Stimulated activated CD4-positive, alpha-beta T cell treated with anti-CD3 and anti-CD28 coated beads, Interleukin-12 subunit alpha, Interleukin-12 subunit beta, amount 100 ng/mL, for 4 hours (primary cell): ENCODE results near the gene FITM2.
A peak's percentile ranks its signal among the peaks of the same experiment; 100 is the strongest.
"Not testable (repeated sequence)": the region's sequence is repeated elsewhere in the genome, so short reads cannot be mapped to it uniquely, and the experiment has no call there.

Experiments used
- DNase-seq: peaks from one replicate; pipeline ENCODE4 v3.0.0-alpha.2; 2020

Gene FITM2

GRCh38 chr20:44328428-44328827 lies 17.4 kb upstream of the FITM2 start:
- DNase-seq: no peak

- DNase-seq: not testable (repeated sequence)
Observed at GRCh38 chr20:44327748-44328147, 16.7 kb upstream of the FITM2 start.

GRCh38 chr20:44326391-44327159 lies 15.6 kb upstream of the FITM2 start:
- DNase-seq: peak; percentile 39

- DNase-seq: no peak
Observed at GRCh38 chr20:44324343-44324742, 13.3 kb upstream of the FITM2 start.

GRCh38 chr20:44319839-44320422 lies 8.9 kb upstream of the FITM2 start:
- no peak for DNase-seq

GRCh38 chr20:44314870-44315269 lies 3.9 kb upstream of the FITM2 start:
- DNase-seq: no peak

GRCh38 chr20:44309763-44310663 lies 989 bp downstream of the FITM2 start:
- no peak for DNase-seq

GRCh38 chr20:44306927-44307326 lies 4.1 kb downstream of the FITM2 start:
- DNase-seq: no peak

GRCh38 chr20:44304383-44304782 lies 6.6 kb downstream of the FITM2 start:
- DNase-seq: no peak

GRCh38 chr20:44302736-44303135 lies 8.3 kb downstream of the FITM2 start:
- no peak for DNase-seq

GRCh38 chr20:44302026-44302669 lies 8.9 kb downstream of the FITM2 start:
- no peak for DNase-seq

- no peak for DNase-seq
Observed at GRCh38 chr20:44301285-44301684, 9.7 kb downstream of the FITM2 start.

- DNase-seq: not testable (repeated sequence)
Observed at GRCh38 chr20:44299011-44299535, 11.9 kb downstream of the FITM2 start.

- no peak for DNase-seq
Observed at GRCh38 chr20:44297721-44298120, 13.3 kb downstream of the FITM2 start.

- no peak for DNase-seq
Observed at GRCh38 chr20:44296011-44296410, 15.0 kb downstream of the FITM2 start.

GRCh38 chr20:44291754-44292153 lies 19.2 kb downstream of the FITM2 start:
- DNase-seq: no peak

- DNase-seq: no peak
Observed at GRCh38 chr20:44288252-44288651, 22.8 kb downstream of the FITM2 start.

- no peak for DNase-seq
Observed at GRCh38 chr20:44287272-44288097, 23.5 kb downstream of the FITM2 start.

GRCh38 chr20:44284032-44284431 lies 27.0 kb downstream of the FITM2 start:
- DNase-seq: no peak

- DNase-seq: no peak
Observed at GRCh38 chr20:44282192-44282591, 28.8 kb downstream of the FITM2 start.

GRCh38 chr20:44280387-44280786 lies 30.6 kb downstream of the FITM2 start:
- DNase-seq: no peak

- no peak for DNase-seq
Observed at GRCh38 chr20:44279228-44279627, 31.8 kb downstream of the FITM2 start.
